Nephron (organoid): ENCODE data around the gene CCDC91.

Experiments
- H3K27ac Mint-ChIP-seq, 3 experiments: 2 replicates each; pipeline ENCODE4 v1.8.0; 2020; ENCODE audit warnings: mixed read lengths in 3 of 3, mild to moderate bottlenecking in 2 of 3, moderate library complexity in 1 of 3
- H3K27me3 Mint-ChIP-seq: 2 replicates; pipeline ENCODE4 v1.8.0; 2021; ENCODE audit warnings: low read depth, mild to moderate bottlenecking, moderate library complexity, mixed read lengths
- H3K36me3 Mint-ChIP-seq: 2 replicates; pipeline ENCODE4 v1.8.0; 2020; ENCODE audit warnings: low read depth, mixed read lengths
- H3K4me1 Mint-ChIP-seq: 2 replicates; pipeline ENCODE4 v1.8.0; 2020; ENCODE audit warnings: mixed read lengths
- H3K4me3 Mint-ChIP-seq, 3 experiments: 2 replicates each; pipeline ENCODE4 v1.8.0; 2020; ENCODE audit warnings: mild to moderate bottlenecking in 3 of 3, mixed read lengths in 3 of 3, moderate library complexity in 2 of 3
- H3K9me3 Mint-ChIP-seq: 2 replicates; pipeline ENCODE4 v1.8.0; 2020; ENCODE audit warnings: mixed read lengths
- CTCF ChIP-seq, 3 experiments: fragments of 200-600 bp; sonication (generic); IDR thresholded peaks; one replicate each; pipeline ENCODE4 v1.5.0; 2021; ENCODE audit warnings: antibody characterized with exemption in 3 of 3; ENCODE audit not compliant: unreplicated experiment in 3 of 3

The CCDC91 gene

DNA sequence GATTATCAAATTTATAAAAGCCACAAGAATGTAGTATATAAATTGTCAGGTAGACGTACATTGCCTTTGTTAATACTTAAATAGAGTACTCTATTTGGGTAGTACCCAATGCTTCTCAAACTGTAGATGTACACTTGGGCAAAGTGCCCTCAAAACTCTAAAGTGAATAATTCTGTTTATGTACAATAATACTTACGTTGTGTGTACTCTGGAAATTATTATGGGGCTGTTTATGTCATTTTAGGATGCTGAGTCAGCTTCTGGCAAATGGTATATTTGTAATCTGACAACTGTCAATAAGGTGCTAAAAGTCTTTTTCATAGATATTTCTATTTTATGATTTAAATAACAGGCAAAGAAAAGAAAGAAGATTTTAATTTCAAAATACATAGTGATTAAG lies 102.4 kb downstream of the CCDC91 start:
- Mint-ChIP-seq H3K4me1 (no peaks in the 10 kb centered on the region), H3K36me3 (peaks cover 30% of the 10 kb centered on the region), H3K27ac (no peak overlapping the region)

GRCh38 chr12:28294300-28294699 lies 104.0 kb downstream of the CCDC91 start:
- Mint-ChIP-seq H3K4me3 (no peak overlapping the region), H3K27me3 (no peaks in the 10 kb centered on the region), H3K9me3 (peaks cover 14% of the 10 kb centered on the region), H3K36me3 (peaks cover 22% of the 10 kb centered on the region), H3K27ac (no peak overlapping the region), H3K4me1 (no peaks in the 10 kb centered on the region)
- no peak for TF ChIP-seq CTCF (IDR thresholded peaks at IDR 0.05; ENCODE audit: unreplicated experiment in 3 of 3)

More for the DNA sequence above, 102.4 kb downstream of the CCDC91 start:
- TF ChIP-seq CTCF (IDR thresholded peaks at IDR 0.05; ENCODE audit: unreplicated experiment in 3 of 3), result no peak
- H3K27me3 Mint-ChIP-seq, result no peaks in the 10 kb centered on the region
- peaks cover 29% of the 10 kb centered on the region for H3K9me3 Mint-ChIP-seq
- H3K4me3 Mint-ChIP-seq, result no peak overlapping the region

GRCh38 chr12:28296287-28296686 lies 106.0 kb downstream of the CCDC91 start:
- Mint-ChIP-seq H3K36me3 (peaks cover 12% of the 10 kb centered on the region), H3K27me3 (no peaks in the 10 kb centered on the region), H3K27ac (no peak overlapping the region), H3K4me3 (no peak overlapping the region), H3K4me1 (no peaks in the 10 kb centered on the region), H3K9me3 (peaks cover 6% of the 10 kb centered on the region)
- no peak for TF ChIP-seq CTCF (IDR thresholded peaks at IDR 0.05; ENCODE audit: unreplicated experiment in 3 of 3)

DNA sequence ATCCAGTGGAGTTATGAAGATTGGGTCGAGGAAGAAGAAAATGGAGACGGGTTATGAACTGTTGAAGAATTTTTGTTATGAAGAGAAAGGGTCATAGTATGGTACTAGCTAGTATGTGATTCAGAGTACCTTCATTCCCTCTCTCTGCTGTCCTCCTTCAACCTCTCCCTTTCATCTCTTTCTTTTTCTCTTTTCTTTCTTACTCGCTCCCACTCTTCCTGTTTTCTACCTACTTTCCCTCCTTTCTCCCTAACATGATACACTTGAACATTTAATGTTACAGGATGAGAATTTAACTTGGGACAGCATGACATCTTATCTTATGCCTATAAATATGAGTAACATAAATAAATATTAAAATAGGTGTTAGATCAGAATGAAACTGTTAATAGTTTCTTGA lies 112.9 kb downstream of the CCDC91 start:
- Mint-ChIP-seq H3K27me3 (no peaks in the 10 kb centered on the region), H3K4me1 (no peaks in the 10 kb centered on the region), H3K4me3 (no peak overlapping the region), H3K9me3 (no peaks in the 10 kb centered on the region), H3K36me3 (peaks cover under 1% of the 10 kb centered on the region), H3K27ac (no peak overlapping the region)
- TF ChIP-seq CTCF (IDR thresholded peaks at IDR 0.05; ENCODE audit: unreplicated experiment in 3 of 3), result no peak

DNA sequence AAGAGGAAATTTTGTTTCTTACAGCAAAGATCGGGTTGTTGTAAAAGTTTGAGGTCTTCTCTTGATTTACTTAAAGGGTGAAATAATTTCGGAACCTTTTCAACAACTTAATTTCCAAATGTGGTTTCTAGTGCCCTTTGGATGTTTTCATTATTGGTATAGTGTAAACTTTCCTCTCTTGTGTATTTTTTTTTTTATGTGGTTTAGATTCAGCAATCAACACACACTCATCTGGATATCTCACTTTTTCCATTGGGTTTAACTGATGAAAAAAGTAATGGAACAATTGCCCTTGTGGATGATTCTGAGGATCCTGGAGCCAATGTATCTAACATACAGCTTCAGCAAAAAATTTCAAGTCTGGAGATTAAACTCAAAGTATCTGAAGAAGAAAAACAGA lies 116.3 kb downstream of the CCDC91 start:
- H3K4me3 Mint-ChIP-seq, result no peak overlapping the region
- no peaks in the 10 kb centered on the region for H3K9me3 Mint-ChIP-seq
- no peaks in the 10 kb centered on the region for H3K27me3 Mint-ChIP-seq
- no peak overlapping the region for H3K27ac Mint-ChIP-seq
- H3K36me3 Mint-ChIP-seq, result peaks cover 5% of the 10 kb centered on the region
- H3K4me1 Mint-ChIP-seq, result no peaks in the 10 kb centered on the region
- no peak for TF ChIP-seq CTCF (IDR thresholded peaks at IDR 0.05; ENCODE audit: unreplicated experiment in 3 of 3)

DNA sequence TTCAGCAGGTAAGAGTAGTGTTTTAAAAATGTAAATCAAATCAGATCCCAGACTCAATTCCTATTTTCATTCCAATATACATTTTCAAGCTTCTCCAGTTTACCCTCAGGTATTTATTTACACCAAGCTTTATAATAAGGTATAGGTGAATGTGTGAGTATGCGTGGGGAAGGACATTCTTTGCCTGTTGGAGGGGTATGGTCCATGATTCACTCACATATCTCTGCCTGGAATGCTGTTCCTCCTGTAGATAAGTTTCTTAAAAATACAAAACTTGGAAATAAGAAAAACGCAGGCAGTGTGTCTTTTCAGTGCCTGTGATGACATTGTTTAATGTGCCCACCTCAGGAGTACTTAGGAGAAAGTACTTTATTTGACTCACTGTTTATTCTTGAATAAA lies 118.6 kb downstream of the CCDC91 start:
- H3K27ac Mint-ChIP-seq, result no peak overlapping the region
- no peaks in the 10 kb centered on the region for H3K9me3 Mint-ChIP-seq
- peaks cover 5% of the 10 kb centered on the region for H3K36me3 Mint-ChIP-seq
- H3K4me1 Mint-ChIP-seq, result peaks cover 5% of the 10 kb centered on the region
- no peak overlapping the region for H3K4me3 Mint-ChIP-seq
- H3K27me3 Mint-ChIP-seq, result no peaks in the 10 kb centered on the region
- TF ChIP-seq CTCF (IDR thresholded peaks at IDR 0.05; ENCODE audit: unreplicated experiment in 3 of 3), result no peak
